H9 (cell line): ENCODE measurements around the gene PLCH2. TPM values are rescaled to one million over a fixed set of nuclear protein-coding genes. Genes with fewer than 3 reads are reported as not detected.

Experiments
- DNase-seq: peaks from one replicate; pipeline ENCODE4 v3.0.0-alpha.2; 2017
- H2AFZ ChIP-seq: one replicate; pipeline ENCODE4 v1.6.1; 2013; ENCODE audit warnings: mild to moderate bottlenecking, low read length, control low read depth, moderate library complexity
- H2AK5ac ChIP-seq: 2 replicates; pipeline ENCODE4 v1.6.1; 2013; ENCODE audit warnings: low read length, control low read depth, mixed read lengths; ENCODE audit not compliant: insufficient read length
- H2BK120ac ChIP-seq: one replicate; pipeline ENCODE4 v1.6.1; 2013; ENCODE audit warnings: low read depth, mild to moderate bottlenecking, low read length, control low read depth, inconsistent platforms; ENCODE audit not compliant: poor library complexity, severe bottlenecking
- H2BK12ac ChIP-seq: 2 replicates; pipeline ENCODE4 v1.6.1; 2013; ENCODE audit warnings: low read length, control low read depth, mixed read lengths, low read depth; ENCODE audit not compliant: insufficient read length
- H2BK15ac ChIP-seq: 2 replicates; pipeline ENCODE4 v1.6.1; 2013; ENCODE audit warnings: low read depth, low read length, control low read depth
- H2BK20ac ChIP-seq: one replicate; pipeline ENCODE4 v1.6.1; 2013; ENCODE audit warnings: low read depth, mild to moderate bottlenecking, low read length, control low read depth, inconsistent platforms; ENCODE audit not compliant: poor library complexity, severe bottlenecking
- H2BK5ac ChIP-seq: 2 replicates; pipeline ENCODE4 v1.6.1; 2013; ENCODE audit warnings: low read length, control low read depth, mixed read lengths; ENCODE audit not compliant: insufficient read length
- H3K14ac ChIP-seq: 2 replicates; pipeline ENCODE4 v1.6.1; 2013; ENCODE audit warnings: low read length, control low read depth; ENCODE audit not compliant: insufficient read depth
- H3K18ac ChIP-seq: 2 replicates; pipeline ENCODE4 v1.6.1; 2013; ENCODE audit warnings: low read depth, mild to moderate bottlenecking, mixed read lengths, low read length, control low read depth; ENCODE audit not compliant: insufficient read length
- H3K23ac ChIP-seq: 2 replicates; pipeline ENCODE4 v1.6.1; 2013; ENCODE audit warnings: low read length, control low read depth, mixed read lengths, low read depth; ENCODE audit not compliant: insufficient read length
- H3K23me2 ChIP-seq: 2 replicates; pipeline ENCODE4 v1.6.1; 2013; ENCODE audit warnings: low read depth, mild to moderate bottlenecking, mixed read lengths, low read length, control low read depth; ENCODE audit not compliant: insufficient read length, poor library complexity, severe bottlenecking
- H3K27ac ChIP-seq: 2 replicates; pipeline ENCODE4 v1.5.1; 2013; ENCODE audit warnings: low read length, control low read depth, mixed read lengths, low read depth; ENCODE audit not compliant: insufficient read length
- H3K27me3 ChIP-seq: 2 replicates; pipeline ENCODE4 v1.6.1; 2013; ENCODE audit warnings: low read length, control low read depth, inconsistent platforms; ENCODE audit not compliant: insufficient read depth
- H3K4ac ChIP-seq: 2 replicates; pipeline ENCODE4 v1.6.1; 2013; ENCODE audit warnings: low read depth, mild to moderate bottlenecking, control low read depth, inconsistent platforms, low read length, moderate library complexity
- H3K4me1 ChIP-seq: 2 replicates; pipeline ENCODE4 v1.6.1; 2013; ENCODE audit warnings: low read length, control low read depth, inconsistent platforms; ENCODE audit not compliant: insufficient read depth
- H3K4me2 ChIP-seq: 2 replicates; pipeline ENCODE4 v1.6.1; 2013; ENCODE audit warnings: low read length, control low read depth, mixed read lengths; ENCODE audit not compliant: insufficient read length, insufficient read depth
- H3K56ac ChIP-seq: 2 replicates; pipeline ENCODE4 v1.6.1; 2013; ENCODE audit warnings: low read depth, mild to moderate bottlenecking, mixed read lengths, low read length, control low read depth; ENCODE audit not compliant: insufficient read length
- H3K79me1 ChIP-seq: 2 replicates; pipeline ENCODE4 v1.6.1; 2013; ENCODE audit warnings: low read depth, mild to moderate bottlenecking, moderate library complexity, low read length, control low read depth, inconsistent platforms; ENCODE audit not compliant: insufficient read depth, poor library complexity, severe bottlenecking
- H3K79me2 ChIP-seq: 2 replicates; pipeline ENCODE4 v1.6.1; 2013; ENCODE audit warnings: low read length, control low read depth, inconsistent platforms; ENCODE audit not compliant: insufficient read depth
- H3K9ac ChIP-seq: 2 replicates; pipeline ENCODE4 v1.6.1; 2013; ENCODE audit warnings: low read length, control low read depth, mixed read lengths; ENCODE audit not compliant: insufficient read length; ENCODE audit errors: extremely low read depth
- H3K9me3 ChIP-seq: one replicate; pipeline ENCODE4 v1.6.1; 2013; ENCODE audit warnings: low read depth, low read length, inconsistent platforms; ENCODE audit not compliant: control insufficient read depth
- H3T11ph ChIP-seq: one replicate; pipeline ENCODE4 v1.6.1; 2013; ENCODE audit warnings: mild to moderate bottlenecking, low read length, control low read depth, inconsistent platforms
- H4K20me1 ChIP-seq: one replicate; pipeline ENCODE4 v1.6.1; 2013; ENCODE audit not compliant: control insufficient read depth, insufficient read length, insufficient read depth
- H4K5ac ChIP-seq: 2 replicates; pipeline ENCODE4 v1.6.1; 2013; ENCODE audit warnings: low read depth, mild to moderate bottlenecking, mixed read lengths, low read length, control low read depth; ENCODE audit not compliant: insufficient read length
- H4K8ac ChIP-seq: replicated peaks from 2 replicates; pipeline ENCODE4 v1.6.1; 2013; ENCODE audit warnings: low read length, control low read depth, mixed read lengths, low read depth; ENCODE audit not compliant: insufficient read length
- H4K91ac ChIP-seq: 2 replicates; pipeline ENCODE4 v1.6.1; 2013; ENCODE audit warnings: low read depth, mild to moderate bottlenecking, moderate library complexity, mixed read lengths, low read length, control low read depth; ENCODE audit not compliant: insufficient read length
- H3K27ac Mint-ChIP-seq, 3 experiments: 2 replicates in 2 of 3; 3 replicates in 1 of 3; pipeline ENCODE4 v1.8.0; 2020 to 2021; ENCODE audit warnings: mixed read lengths in 3 of 3, mild to moderate bottlenecking in 1 of 3, moderate library complexity in 1 of 3
- H3K27me3 Mint-ChIP-seq: 2 replicates; pipeline ENCODE4 v1.8.0; 2021; ENCODE audit warnings: low read depth, mild to moderate bottlenecking, moderate library complexity, mixed read lengths
- H3K36me3 Mint-ChIP-seq, 3 experiments: 2 replicates in 2 of 3; 3 replicates in 1 of 3; pipeline ENCODE4 v1.8.0; 2020 to 2021; ENCODE audit warnings: low read depth in 3 of 3, mixed read lengths in 3 of 3; ENCODE audit not compliant: insufficient read depth in 1 of 3
- H3K4me1 Mint-ChIP-seq, 2 experiments: 2 replicates each; pipeline ENCODE4 v1.8.0; 2020; ENCODE audit warnings: mixed read lengths in 2 of 2
- H3K4me3 Mint-ChIP-seq, 2 experiments: 2 replicates in 1 of 2; 3 replicates in 1 of 2; pipeline ENCODE4 v1.8.0; 2020 to 2021; ENCODE audit warnings: mild to moderate bottlenecking in 2 of 2, mixed read lengths in 2 of 2, moderate library complexity in 1 of 2
- H3K9me3 Mint-ChIP-seq, 2 experiments: 2 replicates in 1 of 2; 3 replicates in 1 of 2; pipeline ENCODE4 v1.8.0; 2020; ENCODE audit warnings: mild to moderate bottlenecking in 2 of 2, mixed read lengths in 2 of 2, moderate library complexity in 1 of 2
- CTCF ChIP-seq: fragments of 200-600 bp; sonication (generic); conservative IDR thresholded peaks from 3 replicates; pipeline ENCODE4 v1.8.0; 2021; ENCODE audit warnings: antibody characterized with exemption, mild to moderate bottlenecking
- WGBS: extraction: QIAGEN DNeasy Blood & Tissue Kit; methylation state at CpG from one replicate; pipeline ENCODE4 v1.1.7; 2013; ENCODE audit warnings: missing lambda C conversion rate, low lambda C conversion rate, mixed read lengths; ENCODE audit not compliant: insufficient read length; ENCODE audit errors: extremely low coverage; 5-methylcytosine and 5-hydroxymethylcytosine counted together
- total RNA-seq: library from RNA; stranded (reverse); gene quantifications from 2 replicates; pipeline ENCODE4 v1.2.1, GENCODE V29; 2021

The PLCH2 gene
- total RNA-seq, 1 experiment from 2014 or later = 0.09 TPM

GRCh38 chr1:2509589-2509988 lies 33.5 kb downstream of the PLCH2 start:
- Mint-ChIP-seq H3K27me3 (no peaks in the 10 kb centered on the region), H3K27ac (no peak overlapping the region; a peak in 1 of 7 replicates), H3K9me3 (no peaks in the 10 kb centered on the region), H3K4me3 (no peak overlapping the region), H3K36me3 (peaks cover 12 to 42% (median 37%) of the 10 kb centered on the region in 3 experiments; a peak in 6 of 7 replicates), H3K4me1 (no peaks in the 10 kb centered on the region)
- Histone ChIP-seq H3K9me3 (no peaks in the 10 kb centered on the region), H3K4ac (no peak overlapping the region), H4K5ac (no peak overlapping the region), H3K14ac (no peak overlapping the region), H3K18ac (no peak overlapping the region), H4K20me1 (no peaks in the 10 kb centered on the region), H3K4me1 (no peaks in the 10 kb centered on the region), H4K8ac (no peak overlapping the region), H4K91ac (no peak overlapping the region), H3K27ac (no peak overlapping the region), H2BK5ac (no peak overlapping the region), H3K79me1 (no peaks in the 10 kb centered on the region), H3K56ac (no peak overlapping the region), H3K27me3 (no peaks in the 10 kb centered on the region), H3K23me2 (no peaks in the 10 kb centered on the region), H3K4me2 (no peak overlapping the region), H2BK15ac (no peak overlapping the region), H2BK12ac (no peak overlapping the region), H3K79me2 (no peaks in the 10 kb centered on the region), H2BK120ac (no peak overlapping the region), H3K23ac (no peak overlapping the region), H3T11ph (no peak overlapping the region), H2BK20ac (no peak overlapping the region), H2AK5ac (no peak overlapping the region), H2AFZ (no peak overlapping the region), H3K9ac (no peak overlapping the region)
- DNase-seq = no peak
- no peak for TF ChIP-seq CTCF
- WGBS = no CpG with 5 or more reads among the region's 11 CpGs
